T-helper 22 cell (primary cell): ENCODE results near the gene PTBP1.

ENCODE experiments used
- DNase-seq: peaks from one replicate; pipeline ENCODE4 v3.0.0-alpha.2; 2020; ENCODE audit warnings: low read depth

PTBP1 gene

DNA sequence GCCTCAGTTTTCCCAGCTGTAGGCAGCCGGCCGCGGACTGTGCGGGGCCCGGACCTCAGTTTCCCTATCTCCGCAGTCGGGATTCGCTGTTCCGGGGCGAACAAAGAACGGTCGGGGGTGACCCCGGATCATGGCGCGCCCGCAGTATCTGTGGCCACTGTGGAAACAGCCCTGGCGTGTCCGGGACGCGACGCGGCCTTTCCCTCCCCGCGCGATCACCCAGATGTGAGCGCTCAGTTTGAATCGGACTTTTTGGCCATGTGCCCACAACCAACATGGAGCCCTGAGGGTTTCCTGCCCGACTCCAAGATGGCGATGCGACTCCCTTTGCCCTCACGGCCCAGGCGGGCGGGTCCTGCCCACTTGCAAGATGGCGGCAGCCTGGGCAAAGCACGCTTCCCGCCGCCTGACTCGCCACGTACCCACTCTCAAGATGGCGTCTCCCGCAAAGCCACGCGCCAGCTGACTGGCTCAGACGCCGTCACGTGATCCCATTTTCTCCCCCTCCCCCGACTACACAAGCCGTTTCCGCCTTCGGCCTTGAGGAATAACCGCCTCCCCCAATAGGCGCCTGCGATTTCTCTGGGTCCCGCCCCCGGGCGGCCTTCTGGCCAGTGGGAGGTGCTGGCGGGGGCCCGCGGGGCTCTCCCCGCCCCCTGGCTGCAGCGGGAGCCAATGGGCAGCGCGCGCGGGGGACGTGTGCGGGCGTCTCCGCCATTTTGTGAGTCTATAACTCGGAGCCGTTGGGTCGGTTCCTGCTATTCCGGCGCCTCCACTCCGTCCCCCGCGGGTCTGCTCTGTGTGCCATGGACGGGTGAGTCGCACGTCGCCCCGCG is at the start of gene PTBP1:
PTBP1 (plus strand) TSS at position 761 of the 836 bp plus-strand sequence; CDS start at position 807, 46 bp downstream.
- DNase-seq: peak; percentile 100

DNA sequence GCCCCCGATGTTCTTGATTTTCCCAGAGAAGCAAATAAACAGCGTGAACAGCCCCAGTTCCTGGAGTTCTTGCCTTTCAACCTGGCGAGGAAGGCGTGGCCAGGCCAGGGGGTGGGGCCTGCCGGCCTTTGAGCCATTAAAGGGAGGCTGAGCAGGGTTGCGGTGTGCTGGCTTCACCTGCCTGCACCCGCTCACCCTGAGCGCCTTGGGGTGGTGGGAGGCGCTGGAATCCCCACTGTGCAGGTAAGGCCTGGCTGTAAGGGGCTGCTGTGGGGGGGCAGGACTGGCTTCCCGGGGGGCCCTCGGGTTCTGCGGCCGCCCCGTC is 49.0 kb upstream of the PTBP1 start:
- DNase-seq: no peak

DNA sequence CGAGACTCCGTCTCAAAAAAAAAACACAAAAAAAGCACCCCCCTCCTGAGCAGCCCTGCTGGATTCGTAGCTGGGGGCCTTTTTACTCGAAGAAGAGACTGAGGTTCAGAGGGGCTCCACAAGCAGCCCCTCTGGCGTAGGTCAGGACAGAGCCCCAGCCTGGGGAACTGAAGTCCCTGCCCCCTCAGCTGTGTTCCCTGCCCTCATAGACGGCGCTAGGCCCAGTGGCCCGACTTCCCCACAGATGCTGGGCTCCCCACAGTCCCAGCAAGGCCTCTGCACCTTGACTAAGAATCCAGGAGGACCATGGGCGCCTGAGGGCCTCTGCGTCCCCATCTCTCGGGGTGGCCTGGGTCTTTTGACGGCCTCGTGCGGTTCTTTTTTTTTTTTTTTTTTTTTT is 47.4 kb upstream of the PTBP1 start:
- DNase-seq: no peak

DNA sequence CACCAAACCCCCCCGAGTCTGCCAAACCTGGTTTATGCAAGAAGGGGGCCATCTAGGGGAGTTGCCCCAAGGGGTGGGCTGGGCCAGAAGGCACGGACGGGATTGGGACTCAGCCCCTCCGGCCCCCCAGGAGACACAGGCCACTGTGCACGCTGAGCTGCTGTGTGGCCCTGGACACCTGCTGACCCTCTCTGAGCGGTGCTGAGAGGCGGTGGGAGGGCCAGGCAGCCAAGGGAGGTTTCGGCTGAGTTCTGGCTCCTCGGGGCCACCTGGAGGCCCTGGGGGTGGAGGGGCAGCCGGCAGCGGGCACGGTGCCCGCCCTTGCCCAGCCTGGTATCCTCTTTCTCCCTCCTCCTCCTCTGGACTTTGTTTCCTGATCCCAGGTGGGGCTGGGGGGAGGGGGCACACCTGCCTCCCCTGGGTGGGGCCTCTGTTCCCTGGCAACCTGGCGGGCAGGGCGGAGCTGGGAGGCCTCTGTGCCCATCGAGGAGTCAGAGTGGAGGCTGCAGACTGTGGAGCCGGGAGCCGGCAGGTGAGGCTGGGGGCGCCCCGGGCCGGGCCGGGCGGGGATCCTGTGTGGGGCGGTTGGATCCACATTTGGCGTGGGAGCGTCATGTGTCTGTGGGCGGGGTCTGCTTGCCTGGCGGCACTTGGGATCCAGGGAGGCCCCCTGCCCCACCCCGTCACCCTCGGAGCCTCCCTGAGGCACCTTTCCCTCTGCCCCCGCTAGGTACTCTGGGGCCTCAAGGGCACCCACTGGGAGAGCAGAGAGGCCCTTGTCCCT is 46.4 kb upstream of the PTBP1 start, which contains the start of gene MISP:
MISP (plus strand) TSS at position 473 of the 784 bp plus-strand sequence. CDS start 5,835 bp downstream, outside the sequence.
- no peak for DNase-seq

DNA sequence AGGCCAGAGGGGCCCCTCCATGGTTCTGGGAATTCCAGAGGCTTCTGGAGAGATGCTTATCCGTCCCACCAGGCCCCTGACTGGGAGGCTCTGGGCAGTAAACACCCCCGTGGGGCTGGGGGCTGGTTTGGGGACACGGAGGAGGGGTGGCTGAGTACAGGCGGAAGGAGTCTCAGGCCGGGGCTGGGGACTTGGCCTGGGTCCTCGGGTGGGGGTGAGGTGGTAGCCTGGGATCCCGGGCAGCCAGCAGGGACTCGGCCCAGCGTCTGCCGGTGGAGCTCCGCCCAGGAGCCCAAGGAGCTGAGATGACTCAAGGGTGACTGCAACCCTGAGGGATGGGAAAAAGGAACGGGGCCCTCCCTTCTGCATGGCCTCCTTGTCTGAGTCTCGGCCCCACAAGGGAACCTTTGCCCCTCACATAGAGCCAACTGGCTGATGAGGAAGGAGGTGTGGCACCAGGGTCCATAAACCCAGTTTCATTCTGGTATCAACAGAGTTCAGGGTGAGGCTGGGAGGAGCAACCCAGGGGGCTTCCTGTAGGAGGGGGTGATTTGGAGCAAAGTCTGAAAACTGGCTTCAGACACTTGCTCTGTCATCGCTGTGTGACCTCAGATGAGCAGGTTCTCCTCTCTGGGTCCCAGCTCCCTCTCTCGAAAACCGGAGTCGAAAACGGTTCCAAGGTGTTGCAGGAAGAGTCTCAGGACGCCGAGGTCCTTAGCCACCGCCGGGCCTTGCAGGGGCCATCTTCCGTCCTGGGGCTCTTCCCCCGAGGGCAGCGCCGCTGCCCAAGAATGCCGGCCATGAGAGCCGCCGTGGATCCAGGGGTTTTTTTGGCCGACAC is 45.5 kb upstream of the PTBP1 start:
- DNase-seq: no peak

DNA sequence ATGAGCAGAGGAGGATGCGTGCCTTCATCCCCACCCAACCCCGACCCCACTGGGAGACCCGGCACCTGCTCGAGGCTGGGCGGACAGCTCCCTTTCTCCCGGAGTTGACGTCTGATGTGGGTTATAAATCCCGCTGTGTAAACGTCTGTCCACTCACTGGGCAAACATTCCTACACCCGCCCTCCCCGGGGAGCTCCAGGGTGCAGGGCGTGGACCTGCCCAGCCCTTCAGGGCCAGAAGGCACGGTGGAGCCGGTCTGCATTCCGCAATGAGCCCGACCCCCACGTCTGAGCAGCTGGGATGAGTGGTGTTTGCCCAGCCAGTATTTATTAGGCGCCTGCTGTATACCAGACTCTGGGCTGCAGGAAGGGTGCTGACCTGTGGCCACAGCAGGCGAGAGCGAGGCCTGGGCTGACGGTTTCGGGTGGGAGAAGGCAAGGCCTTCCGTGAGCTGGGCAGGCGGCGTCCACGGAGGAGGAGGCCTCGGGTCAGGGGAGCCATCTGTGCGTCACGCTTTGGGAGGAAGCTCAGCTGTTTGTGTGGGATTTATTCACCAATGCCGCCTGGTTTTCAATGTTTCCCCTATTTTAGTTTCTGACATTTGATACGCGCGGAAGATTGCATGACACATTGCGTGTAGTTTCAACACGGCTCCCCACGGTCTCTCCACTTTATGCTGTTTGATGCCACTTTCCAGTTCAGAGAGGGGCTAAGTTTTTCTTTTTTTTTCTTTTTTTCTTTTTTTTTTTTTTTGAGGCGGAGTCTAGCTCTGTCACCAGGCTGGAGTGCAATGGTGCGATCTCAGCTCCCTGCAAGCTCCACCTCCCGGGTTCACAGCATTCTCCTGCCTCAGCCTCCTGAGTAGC is 44.4 kb upstream of the PTBP1 start:
- no peak for DNase-seq

DNA sequence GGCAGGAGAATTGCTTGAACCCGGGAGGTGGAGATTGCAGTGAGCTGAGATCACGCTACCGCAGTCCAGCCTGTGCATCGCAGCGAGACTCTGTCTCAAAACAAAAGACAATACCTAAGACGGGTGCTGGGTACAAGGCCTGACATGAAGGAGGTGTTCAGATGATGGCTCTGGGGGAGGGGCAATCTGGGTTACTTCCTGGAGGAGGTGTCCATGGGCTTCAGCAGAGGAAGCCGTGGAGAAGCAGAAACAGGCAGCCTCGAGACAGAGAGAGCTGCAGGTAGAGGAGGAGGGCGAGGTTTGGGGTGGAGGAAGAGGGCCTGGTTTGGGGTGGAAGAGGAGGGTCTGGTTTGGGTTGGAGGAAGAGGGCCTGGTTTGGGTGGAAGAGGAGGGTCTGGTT is 42.7 kb upstream of the PTBP1 start:
- DNase-seq: no peak

DNA sequence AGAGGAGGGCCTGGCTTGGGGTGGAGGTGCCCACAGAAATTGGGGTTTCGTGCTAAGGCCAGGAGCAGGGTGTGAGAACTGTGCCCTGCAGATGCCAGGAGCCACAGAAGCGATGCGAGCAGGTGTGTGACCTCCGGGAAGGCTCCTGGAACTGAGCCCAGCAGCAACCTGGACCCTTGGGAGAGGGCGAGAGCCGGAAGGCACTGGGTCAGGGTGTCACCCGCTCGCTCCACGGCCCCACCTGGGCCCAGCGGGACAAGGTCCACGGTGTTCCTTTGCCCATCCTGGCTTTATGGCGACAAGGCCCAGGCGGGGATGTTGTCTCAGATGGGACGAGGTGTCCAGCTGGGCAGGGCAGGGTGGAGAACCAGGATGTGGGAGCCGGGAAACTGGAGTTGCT is 42.2 kb upstream of the PTBP1 start:
- no peak for DNase-seq

DNA sequence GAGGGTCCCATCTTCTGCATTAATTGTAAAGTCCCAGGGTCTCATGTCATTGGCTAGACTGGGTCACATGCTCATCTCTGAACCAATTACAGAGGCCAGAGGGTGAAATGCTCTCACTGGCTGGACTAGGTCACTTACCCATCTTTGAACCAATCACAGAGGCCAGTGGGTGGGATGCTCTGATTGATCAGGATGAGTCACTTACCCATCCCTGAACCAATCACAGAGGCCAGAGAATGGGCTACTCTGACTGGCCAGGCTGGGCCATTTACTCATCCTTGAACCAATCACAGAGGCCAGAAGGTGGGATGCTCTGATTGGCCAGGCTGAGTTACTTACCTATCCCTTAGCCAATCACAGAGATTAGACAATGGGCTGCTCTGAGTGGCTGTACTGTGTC is 41.0 kb upstream of the PTBP1 start:
- no peak for DNase-seq

DNA sequence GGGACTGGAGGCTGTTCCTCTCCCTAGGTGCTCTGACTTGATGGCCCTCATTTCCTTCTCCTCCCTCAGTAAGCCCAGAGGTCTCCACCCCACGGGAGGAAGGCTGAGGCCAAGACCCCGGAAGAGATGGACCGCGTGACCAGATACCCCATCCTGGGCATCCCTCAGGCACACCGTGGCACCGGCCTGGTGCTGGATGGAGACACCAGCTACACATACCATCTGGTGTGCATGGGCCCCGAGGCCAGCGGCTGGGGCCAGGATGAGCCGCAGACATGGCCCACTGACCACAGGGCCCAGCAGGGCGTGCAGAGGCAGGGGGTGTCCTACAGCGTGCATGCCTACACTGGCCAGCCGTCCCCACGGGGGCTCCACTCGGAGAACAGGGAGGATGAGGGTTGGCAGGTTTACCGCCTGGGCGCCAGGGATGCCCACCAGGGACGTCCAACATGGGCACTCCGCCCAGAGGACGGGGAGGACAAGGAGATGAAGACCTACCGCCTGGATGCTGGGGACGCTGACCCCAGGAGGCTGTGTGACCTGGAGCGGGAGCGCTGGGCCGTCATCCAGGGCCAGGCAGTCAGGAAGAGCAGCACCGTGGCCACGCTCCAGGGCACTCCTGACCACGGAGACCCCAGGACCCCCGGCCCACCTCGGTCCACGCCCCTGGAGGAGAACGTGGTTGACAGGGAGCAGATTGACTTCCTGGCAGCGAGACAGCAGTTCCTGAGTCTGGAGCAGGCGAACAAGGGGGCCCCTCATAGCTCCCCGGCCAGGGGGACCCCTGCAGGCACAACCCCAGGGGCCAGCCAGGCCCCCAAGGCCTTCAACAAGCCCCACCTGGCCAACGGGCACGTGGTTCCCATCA is 40.2 kb upstream of the PTBP1 start:
- no peak for DNase-seq

DNA sequence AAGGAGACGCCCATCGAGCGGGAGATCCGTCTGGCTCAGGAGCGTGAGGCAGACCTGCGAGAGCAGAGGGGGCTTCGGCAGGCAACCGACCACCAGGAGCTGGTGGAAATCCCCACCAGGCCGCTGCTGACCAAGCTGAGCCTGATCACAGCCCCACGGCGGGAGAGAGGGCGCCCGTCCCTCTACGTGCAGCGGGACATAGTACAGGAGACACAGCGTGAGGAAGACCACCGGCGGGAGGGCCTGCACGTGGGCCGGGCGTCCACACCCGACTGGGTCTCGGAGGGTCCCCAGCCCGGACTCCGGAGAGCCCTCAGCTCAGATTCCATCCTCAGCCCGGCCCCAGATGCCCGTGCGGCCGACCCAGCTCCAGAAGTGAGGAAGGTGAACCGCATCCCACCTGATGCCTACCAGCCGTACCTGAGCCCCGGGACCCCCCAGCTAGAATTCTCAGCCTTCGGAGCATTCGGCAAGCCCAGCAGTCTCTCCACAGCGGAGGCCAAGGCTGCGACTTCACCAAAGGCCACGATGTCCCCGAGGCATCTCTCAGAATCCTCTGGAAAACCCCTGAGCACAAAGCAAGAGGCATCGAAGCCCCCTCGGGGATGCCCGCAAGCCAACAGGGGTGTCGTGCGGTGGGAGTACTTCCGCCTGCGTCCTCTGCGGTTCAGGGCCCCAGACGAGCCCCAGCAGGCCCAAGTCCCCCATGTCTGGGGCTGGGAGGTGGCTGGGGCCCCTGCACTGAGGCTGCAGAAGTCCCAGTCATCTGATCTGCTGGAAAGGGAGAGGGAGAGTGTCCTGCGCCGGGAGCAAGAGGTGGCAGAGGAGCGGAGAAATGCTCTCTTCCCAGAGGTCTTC is 39.2 kb upstream of the PTBP1 start:
- no peak for DNase-seq

DNA sequence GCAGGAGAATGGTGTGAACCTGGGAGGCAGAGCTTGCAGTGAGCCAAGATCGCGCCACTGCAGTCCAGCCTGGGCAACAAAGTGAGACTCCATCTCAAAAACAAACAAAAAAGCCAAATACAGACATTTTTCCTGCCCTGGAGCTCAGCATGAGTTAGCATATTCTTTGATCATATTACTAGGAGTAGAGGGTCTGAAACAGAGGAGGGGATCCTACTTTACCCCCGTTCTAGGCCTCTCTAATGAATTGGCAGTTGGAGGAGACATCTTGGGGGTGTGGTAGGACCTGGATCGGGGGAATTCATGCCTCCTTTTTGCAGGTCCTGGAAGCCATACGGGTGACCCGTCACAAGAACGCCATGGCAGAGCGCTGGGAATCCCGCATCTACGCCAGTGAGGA is 34.1 kb upstream of the PTBP1 start:
- DNase-seq: no peak

DNA sequence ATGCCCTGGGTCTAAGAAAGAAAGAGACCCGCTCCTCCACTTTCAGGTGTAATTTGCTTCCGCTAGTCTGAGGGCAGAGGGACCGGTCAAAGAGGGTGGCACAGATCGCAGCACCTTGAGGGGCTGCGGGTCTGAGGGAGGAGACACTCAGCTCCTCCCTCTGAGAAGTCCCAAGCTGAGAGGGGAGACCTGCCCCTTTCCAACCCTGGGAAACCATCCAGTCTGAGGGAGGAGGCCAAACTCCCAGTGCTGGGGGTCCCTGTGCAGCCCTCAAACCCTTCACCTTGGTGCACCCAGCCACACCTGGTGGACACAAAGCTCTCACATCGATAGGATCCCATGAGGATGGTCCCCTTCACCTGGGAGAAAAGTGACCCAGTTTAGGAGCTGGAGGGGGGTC is 33.4 kb upstream of the PTBP1 start:
- DNase-seq: no peak

DNA sequence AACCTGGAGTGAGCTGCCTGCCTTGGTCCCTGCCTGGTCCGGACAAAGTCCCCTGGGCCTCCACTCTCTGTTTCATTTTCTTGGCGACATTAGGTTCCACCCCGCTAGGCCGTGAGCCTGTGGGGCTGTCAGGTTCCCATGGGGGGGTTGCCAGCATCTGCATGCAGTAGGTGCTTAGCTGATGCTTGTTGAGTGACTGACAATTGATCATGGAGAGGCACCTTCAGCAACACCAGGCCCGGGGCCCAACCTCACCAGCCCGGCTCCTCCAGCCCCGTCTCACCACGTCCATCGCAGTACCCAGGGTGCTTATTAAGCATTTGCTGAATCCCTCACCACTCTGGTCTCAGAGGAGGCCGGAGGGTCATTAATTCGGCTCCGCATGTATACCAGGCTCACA is 33.0 kb upstream of the PTBP1 start:
- DNase-seq: no peak

DNA sequence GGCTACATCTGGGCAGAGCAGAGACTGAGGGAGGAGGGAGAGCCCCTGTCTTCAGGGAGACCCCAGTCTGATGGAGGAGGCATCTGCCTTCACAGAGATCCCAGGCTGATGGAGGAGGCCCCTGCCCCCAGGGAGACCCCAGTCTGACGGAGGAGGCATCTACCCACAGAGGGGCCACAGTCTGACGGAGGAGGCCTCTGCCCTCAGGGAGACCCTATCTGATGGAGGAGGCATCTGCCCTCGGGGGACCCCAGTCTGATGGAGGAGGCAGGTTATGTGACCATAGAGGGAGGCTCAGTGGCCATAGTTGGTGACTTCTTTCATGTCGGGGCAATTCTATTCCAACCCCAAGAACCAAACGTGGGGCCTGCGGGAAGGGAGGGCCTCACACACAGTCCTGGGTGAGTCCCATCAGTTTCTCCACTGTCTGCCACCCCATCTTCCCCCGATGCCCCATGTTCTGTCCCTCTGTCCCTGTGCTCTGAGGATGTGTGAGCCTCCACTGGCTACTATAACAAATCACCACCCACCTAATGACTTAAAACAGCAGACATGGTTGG is 32.0 kb upstream of the PTBP1 start:
- no peak for DNase-seq

DNA sequence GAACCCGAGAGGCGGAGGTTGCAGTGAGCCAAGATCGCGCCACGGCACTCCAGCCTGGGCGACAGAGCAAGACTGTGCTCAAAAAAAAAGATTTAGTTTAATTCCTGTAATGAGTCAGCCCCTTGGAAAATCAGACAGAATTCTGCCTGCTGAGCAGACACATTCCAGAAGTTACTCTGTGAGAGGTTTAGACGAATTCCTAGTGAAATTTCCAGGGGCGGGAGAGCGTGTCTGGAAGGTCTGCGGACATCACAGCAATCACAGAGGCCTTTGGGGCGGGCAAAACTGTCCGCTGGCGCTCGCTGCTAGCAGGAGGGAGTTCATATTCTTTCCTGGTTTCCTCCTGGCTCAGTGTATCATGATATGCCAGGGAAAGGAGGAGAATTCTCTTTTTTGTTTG is 28.8 kb upstream of the PTBP1 start:
- DNase-seq: no peak

DNA sequence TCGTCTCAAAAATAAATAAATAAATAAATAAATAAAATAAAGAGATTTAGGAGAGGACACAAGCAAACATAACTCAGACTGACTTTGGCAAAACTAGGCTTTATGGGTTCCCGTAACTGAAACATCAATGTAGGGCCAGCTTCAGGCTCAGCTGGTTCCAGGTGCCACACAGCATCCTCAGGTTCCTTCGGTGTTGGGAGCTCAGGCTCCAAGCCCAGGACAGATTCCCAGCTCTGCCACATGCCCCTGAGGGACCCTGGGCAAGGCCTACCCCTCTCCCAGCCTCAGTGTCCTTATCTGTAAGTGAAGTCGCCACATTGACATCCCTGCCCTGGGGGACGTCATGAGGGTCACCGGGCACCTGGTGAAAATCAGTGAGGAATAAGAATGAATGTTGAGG is 27.6 kb upstream of the PTBP1 start:
- DNase-seq: no peak

DNA sequence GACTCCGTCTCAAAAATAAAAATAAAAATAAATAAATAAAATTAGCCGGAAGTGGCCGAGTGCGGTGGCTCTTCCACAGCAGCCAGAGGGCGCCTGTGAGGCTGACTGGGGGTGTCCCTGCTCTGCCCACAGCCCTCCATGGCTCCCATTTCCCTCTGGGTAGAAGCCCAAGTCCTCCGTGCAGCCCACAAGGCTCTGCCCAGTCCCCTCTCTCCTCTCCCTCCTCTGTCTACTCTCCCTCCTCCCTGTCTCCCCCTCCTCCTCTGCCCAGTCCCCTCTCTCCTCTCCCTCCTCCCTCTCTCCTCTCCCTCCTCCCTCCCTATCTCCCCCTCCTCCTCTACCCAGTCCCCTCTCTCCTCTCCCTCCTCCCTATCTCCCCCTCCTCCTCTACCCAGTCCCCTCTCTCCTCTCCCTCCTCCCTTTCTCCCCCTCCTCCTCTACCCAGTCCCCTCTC is 25.9 kb upstream of the PTBP1 start:
- DNase-seq: no peak

DNA sequence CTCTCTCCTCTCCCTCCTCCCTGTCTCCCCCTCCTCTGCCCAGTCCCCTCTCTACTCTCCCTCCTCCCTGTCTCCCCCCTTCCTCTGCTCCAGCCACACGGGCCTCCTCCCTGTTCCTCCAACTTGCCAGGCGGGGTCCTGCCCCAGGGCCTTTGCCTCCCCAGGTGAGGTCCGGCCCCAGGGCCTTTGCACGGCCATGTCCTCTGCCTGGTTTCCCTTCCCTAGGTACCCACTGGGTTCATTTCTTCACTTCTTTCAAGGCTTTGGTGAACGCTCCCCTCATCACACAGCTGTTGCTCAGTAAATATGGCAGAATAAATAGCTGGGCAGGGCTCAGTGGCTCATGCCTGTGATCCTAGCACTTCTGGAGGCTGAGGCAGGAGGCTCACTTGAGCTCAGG is 25.2 kb upstream of the PTBP1 start:
- DNase-seq: no peak
